GM21528 (cell line): ENCODE measurements around the gene CRACDL.

ENCODE experiments used
- ATAC-seq: cut with Tn5 transposase; IDR thresholded peaks from one replicate; pipeline ENCODE4 v1.9.1; 2021; ENCODE audit warnings: mild to moderate bottlenecking, moderate library complexity; ENCODE audit not compliant: unreplicated experiment, low FRiP score

The CRACDL gene

DNA sequence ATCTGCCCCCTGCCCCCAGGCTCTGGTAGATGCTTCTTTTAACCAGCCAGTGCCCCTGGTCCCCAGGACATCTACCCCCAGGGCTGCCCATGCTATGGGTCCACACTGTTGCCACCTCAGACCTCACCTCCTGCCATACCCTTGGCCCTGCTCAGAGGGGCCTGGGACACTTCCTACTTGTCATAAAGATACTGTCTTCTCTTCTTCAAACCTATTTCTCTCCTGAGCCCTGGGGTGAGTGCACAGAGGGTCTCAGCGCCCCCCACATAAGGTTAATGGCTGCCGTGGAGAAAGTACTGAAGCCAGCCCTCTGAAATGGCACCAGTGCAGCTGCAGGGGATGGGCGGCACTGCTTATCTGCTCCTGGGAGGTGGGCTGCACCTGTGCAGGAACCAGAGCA, 127.5 kb downstream of the CRACDL start:
- ATAC-seq = no peak

DNA sequence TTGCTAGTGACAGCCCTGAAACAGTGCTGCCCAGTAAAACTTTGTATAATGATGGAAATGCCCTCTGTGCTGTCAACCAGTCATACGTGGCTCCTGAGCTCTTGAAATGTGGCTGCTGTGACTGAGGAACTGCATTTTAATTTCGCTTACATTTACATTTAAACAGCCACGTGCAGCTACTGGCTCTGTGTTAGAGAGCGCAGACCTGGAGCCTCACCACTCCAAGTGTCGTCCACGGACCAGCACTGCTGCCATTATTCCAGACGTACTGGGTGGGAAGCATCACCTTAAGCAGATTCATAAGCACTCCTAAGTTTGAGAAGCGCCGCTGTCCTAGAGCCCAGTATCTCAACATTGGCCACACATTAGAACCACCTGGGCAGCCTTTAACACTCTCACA, 128.1 kb downstream of the CRACDL start:
- ATAC-seq = no peak

DNA sequence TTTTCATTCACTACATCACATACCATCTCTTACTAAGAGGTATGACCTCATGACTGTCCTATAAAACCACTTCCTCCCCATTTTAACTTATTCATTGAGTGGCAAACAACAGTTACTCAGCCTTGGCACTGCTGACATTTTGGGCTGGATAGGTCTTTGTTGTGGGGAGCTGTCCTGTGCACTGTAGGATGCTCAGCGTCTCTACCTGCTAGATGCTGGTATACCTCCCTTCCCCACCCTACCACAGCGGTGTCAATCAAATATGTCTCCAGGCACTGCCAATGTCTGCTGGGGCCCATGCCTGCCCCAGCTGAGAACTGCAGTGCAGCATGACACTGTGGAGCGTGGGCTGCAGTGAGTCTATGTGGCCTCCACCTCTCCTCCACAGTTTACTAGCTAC, 128.8 kb downstream of the CRACDL start:
- ATAC-seq = no peak

DNA sequence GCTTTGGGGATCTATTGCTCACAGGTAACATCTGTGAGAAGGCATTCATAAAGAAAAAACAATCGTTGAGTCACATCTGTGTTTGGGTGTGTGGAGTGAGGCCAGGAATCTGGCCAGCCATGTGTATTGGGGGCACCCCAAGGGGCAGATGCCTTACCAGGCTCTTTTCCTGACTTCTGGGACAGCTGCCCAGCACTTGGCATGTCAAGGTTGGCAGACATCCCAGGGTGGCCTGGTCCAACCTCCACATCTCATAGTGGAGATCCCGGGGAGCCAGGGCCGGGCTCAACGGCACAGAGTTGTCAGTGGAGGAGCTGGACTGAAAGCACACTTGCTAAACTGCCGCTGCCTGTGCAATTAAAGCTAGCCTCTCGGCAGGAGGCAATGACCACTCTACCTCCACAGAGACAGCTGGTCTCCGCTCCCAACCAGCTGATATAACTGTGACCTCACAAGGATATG, 129.8 kb downstream of the CRACDL start:
- ATAC-seq = no peak

DNA sequence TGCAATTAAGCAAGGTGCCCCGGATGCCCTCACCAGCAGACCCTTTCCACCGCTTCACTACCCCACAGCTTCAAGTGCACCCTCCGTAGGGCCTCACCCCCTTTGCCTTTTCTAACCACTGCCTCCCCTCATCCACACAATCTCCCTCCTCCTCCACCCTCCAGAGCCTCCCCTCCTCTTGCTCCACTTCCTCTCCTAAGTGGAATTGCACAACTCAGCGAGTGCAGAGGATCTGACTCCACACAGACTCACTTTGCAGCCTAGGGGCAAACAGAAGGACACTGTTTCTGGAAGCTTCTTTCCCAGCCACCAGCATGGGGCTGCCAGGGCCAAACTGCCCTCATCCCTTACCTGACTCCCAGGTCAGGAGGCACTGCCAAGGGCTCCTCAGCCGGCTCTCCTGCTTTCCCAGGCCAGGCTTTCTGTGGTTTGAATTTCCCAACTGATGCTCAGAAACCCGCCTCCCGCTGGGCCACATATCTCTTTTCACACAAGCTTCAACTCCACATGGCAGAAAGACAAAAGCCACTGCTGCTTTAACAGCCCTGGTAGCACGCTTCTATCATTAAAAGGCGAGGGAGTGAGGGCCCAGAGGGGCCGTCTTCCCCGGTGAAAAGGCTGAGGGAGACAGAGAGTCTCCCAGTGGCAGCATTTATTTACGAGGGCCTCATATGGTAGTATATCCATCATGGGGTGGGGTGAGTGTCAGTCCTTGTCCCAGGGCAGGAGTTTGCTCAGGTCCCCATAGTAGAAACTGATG, 130.4 kb downstream of the CRACDL start:
- ATAC-seq = no peak

DNA sequence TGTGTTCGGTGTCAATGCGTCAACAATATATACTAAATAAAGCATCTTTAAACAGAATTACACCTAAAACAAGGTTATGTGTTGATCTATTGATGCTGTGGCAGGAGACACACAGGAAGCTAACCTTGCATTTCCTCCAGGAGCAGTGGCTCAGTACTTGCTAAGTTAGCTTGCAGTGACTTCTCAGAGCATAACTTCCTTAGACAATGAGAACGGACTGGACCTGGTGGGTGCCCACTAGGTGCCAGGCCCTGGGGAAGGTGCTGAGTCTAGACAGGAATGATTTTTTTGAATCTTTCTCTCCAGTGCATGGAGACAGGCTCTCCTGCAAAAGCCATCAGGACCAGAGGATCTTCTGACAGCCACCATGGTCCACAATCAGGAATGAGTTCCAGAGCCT, 131.3 kb downstream of the CRACDL start:
- ATAC-seq = no peak

DNA sequence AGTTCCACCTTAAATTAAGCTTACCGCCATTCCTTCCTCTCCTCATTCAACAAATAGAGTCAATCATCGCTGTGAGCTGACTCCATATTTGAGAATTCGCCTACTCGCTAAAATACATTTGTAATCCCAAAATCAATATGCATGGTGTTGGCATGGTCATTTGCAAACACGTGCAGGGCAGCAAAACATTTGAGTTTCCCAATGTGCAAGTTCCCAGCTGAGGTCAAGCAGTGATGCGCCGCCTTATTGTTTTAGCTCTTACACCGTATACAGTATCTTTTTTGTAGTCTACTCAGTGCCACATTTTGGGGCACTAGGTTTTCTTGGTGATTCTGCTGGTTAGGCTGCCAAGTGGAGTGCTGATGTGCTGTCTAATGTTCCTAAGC, 131.8 kb downstream of the CRACDL start:
- ATAC-seq = no peak

DNA sequence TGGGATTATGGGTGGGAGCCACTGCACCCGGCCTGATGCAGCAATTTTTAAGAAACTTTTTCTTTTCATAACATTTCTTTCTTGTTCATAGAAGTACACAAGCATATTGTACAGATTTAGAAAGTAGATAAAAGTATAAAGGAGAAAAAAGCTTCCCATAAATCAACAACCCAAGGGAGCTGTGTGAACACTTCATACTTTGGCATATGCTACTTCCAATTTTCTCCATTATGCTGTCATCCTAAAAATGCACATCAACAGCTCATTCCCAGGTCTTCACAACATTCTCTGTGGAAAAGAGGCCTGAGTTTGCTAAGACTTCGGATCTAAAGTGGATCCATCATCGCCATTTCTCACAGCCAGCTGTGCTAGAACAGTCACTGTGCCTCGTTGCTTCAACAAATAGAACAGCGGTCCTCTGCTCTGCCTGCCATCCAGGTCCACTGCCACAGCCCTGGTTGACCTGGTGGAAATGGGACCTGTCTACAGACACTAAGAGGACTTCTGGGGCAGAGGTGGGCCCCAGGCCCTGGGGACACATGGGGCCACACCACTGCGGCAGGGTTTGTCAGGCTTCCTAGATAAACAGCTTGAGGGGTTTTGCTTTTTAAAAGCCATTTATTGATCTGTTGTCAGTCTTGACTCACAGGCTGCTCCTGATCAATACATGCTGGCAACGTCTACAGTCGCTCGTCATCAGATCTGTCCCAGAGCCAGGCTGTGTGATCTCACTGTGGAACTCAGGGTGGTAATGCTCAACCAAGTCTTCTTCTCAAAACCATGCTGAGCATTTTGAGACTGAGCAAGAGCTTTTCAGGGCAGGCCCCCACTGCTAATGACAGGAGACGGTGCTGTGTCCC, 132.4 kb downstream of the CRACDL start:
- ATAC-seq = no peak

DNA sequence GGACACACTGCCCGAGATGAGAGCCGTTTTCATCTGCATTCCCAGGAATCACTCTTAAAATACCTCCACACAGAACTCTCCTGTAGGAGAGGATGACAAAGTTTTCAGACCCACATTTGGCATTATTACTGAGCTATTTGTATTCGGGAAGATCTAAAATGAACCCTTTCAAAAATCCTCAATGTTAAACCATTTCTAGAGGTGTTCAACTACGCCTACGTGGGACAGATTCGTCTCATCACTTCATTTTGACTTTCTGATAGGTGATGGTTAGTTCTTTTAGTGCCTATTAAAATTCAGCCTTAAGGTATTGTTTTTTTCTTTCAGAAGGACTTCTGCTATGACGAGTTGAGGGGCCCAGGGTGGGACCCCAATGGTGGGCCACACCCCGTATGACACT, 133.7 kb downstream of the CRACDL start:
- ATAC-seq = no peak

DNA sequence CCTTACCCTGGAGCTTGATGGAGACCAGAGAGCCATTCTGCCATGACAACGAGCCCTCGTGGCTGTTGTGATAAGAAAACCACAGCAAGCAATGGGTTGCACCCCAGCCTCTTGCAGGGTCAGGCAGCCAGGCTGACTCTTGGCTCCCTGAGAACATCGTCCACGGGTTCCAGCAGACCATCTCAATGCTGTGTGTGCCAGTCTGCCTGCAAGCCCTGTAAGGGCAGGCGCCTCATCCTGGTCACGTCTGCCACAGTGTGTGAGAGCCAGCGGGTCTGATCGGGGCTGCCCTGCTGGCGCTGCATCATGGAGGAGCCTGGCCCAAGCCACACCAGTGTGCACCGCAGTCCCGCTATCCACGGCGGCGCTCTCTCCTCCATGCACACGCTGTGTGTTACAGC, 134.1 kb downstream of the CRACDL start:
- ATAC-seq = no peak

DNA sequence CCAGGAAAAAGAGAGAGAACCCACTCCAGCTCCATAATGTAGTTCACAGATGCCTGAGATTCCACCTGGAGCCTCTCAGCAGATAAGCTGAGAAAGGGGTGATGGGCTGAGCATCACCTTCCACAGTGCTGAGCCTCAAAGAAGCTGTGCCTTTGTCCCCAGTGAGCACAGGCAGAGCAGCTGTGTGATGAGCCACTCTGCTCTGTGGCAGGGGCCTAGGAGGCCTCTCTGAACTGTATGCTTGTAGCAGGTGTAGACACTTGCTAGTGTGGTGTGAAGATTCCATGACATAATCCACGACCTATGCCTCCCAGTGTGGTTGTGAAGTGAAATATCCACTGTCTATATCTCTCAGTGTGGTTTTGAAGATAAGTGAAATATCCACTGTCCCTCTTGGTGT, 134.7 kb downstream of the CRACDL start:
- no peak for ATAC-seq

DNA sequence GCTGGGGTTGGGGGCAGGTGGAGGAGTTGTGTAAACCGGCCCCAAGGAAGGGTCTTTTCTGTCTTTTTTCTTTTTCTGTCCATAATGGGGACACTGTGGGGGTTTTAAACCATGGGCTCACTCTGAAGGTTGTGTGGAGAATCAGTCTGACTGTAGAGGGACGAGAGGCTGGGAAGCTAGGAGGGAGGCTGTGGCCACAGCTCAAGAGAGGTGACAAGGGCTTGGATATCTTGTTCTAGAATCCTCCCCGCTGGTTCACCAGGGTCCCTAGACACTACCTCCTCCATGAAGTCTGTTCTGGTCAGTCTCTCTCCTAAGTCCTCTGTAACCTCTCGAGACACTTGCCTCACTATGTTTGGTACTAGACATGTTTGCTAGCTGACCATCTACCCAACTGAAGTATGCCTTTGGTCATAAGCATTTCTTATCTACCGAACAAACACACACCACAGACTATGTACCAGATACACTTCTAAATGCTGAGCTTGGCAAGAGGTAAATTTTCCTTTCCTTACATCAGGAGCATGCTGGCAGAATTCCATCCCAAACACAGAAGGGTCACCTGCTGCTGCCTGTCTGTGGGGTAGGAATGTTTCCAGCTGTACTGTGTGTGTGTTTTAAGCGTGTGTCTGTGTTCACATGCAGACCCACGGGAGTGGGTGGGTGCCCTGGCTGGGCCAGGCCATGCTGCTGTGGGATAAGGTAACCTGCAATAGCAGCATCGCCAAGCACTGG, 135.5 kb downstream of the CRACDL start:
- ATAC-seq = no peak

DNA sequence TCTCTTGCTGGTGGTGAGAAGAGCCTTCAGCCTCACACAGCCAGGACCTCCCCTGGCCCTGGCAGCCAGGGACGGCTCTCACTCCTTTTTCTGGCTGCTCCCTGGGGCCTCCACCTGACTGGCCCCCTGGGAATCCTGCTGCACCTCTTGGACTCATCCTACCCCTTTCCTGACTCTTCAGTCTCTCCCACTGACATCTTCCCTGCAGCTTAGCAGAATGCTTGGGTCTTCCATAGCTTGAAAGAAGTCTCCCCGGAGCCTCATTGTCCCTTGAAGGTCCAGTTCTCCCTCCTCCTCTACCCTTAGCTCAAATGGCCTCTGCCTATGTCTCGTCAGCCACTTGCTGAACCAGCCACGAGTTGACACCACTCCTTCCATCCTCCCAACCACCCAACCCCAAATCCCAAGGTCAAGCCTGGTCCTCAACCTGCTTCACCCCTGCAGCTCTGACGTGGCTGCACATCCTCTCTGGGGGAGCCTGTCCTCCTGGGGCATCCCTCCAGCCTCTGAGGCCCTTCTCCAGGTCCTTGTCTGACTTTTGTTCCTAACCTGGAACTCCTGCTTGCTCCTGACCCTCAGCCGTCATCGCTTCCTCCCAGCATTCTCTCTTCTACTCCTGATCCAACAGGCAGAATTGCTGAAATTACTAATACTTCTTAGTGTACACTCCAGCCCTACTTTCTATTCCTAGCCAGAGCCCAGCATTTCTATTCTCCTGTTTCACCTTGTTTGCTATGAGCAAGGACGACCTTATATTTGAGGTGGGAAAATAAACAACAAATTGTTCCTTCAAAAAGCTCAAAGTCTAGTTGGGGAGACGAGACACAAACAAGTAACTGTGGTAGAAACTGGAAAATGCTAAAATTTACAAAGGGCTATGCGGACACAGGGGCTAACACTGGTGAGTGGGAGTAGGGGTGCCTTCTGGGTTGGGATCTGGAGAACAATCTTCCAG, 136.4 kb downstream of the CRACDL start:
- no peak for ATAC-seq

DNA sequence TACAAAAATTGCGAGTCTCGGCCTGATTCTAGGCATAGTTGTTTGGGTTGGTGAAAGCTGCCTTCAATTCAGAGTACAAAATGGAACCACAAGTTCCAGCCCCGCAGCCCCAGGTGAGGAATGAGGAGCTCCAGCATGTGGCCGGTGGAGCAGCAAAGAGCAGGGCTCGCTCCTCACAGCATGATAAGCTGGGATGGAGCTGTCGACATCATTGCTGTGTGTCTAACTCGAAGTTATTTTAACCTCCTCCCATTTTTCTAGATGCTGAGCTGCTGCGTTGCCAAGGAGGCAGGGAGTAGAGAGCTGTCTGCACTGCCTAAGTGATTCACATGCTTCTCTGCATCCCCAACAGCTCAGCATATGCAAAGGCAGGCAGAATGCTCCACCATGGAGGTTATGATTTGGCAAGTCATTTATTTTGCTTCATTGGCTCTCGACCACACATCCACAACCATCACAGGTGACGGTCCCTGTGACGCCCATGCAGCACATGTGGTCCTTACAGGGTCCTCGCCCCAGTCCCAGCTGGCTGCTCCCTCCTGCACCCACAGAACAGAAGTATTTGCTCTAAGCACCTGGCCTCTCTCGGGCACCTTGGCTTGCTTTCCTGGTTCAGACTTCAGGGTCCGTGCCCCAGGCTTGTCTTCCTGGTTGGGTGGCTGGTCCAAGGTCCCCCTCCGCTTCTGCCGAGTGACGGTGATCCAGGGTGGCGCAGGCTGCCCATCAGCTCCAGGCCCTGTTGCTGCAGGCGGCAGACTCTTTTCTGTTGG, 139.1 kb downstream of the CRACDL start:
- ATAC-seq = no peak

DNA sequence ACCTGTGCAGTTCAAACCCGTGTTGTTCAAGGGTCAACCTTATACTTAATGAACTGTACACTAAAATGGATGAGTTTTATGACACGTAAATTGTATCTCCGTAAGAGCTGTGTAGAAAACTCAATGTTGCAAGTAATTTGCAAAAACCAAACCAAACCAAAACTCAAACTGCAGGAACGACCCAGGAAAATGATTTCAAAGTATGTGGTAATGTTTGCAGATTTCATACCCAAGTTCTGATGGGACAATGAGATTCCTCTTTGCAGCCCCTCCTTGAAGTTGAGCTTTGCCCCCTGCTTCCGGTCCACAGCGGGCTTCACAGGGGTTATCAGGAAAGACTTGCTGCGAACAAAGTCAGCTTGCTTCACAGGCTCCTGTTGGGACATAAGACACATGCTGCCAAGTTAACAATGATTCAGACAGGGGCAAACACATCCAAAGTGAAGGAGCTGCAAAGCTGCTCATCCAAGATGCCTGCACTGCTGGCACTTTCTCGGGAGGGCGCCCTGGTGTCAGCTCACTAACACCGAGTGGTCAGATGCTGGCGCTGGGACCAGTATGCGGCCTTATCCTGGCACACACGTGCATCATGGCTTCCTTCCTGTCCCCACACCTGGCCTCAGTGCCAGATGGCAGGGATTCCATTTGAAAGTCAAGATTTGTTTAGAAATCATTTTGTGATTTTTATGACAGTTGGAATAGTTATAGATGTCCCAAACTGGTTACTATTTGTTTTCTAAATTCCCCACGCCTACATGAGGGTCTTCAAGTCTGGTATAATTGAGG, 139.9 kb downstream of the CRACDL start:
- no peak for ATAC-seq

DNA sequence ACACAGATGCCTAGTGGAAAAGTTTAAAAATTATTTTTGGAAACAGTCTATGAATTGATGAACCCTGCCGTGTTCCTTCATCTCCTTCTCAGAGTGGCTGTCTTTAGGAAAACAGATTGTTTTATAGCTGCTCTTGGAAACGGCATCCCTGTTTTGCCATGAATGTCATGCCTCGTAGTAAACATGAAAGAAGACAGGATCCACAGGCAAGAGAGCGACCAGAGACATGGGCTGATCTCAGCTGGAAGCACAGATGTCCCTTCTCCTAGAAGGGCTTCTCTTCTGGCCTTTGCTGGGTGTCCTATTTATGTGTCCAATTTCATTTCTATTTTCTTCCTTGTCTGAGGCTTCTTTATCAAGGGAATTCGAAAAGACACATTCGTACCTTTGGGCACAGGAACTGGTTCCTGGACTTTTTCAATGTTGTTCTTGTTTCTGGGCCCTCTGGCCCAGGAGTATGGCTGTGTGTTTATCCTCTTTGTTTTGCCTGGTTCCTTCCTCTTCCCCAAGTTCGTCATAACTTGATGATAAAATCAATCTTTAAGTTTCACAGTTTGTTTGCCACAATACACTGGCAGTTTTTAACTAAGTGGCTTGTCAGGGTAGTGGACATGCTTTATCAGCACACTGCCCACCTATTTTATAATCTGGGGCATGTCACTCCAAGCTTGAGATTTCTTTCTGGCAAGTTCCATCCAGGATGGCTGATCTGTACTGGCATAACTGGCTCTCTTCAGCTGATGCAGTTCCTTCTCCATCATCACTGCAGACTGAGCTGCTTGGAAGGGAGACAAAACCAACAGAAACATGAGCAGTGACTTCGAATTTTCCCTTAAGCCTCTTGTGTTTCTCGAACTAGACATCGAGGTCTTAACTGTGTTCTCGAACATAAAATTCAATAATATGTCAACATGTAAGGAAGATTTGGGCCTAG, 141.9 kb downstream of the CRACDL start:
- ATAC-seq = no peak

DNA sequence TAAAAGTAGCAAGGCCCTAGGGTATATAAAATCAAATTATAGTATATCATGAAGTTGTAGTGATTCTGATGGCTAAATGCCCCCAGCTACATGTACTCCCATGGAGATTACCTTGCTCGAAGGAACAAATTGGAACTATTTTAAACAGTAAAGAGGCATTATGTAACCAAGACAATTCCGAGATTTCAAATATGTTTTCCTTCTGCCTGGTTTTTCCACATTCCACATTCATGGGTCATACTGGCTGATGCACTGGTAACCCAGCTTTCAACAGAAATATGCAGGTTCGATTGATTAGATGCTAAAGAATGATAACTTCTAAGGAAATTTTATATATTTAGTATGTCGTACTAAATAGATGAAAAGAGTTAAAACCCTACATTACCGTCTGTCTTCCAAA, 142.8 kb downstream of the CRACDL start:
- ATAC-seq = no peak

DNA sequence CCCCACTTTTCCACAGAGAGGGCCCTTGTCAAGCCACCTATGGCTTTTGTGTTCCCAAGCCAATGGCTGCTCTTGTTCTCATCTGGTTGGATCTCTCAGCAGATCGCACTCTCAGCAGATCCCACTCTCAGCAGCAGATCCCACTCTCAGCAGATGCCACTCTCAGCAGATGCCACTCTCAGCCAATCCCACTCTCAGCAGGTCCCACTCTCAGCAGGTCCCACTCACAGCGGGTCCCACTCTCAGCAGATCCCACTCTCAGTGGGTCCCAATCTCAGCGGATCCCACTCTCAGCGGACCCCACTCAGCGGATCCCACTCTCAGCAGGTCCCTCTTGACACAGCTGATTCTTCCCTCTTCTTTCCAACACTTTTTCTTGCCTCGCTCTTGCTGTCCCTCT, 145.8 kb downstream of the CRACDL start:
- ATAC-seq = no peak
